ENCODE measurements around the gene RPTOR.

Gene RPTOR

GRCh38 chr17:80942423-80943345, 398.0 kb downstream of the RPTOR start:
- peaks cover 94% of the 10 kb centered on the region for H3K36me3 ChIP-seq (ENCODE audit: insufficient read depth, low read length)

GRCh38 chr17:80943346-80944145, 398.9 kb downstream of the RPTOR start:
- Histone ChIP-seq H3K27me3 (ENCODE audit: insufficient read depth, low read length) (no peaks in the 10 kb centered on the region), H2AFZ (ENCODE audit: low read length) (no peak overlapping the region), H3K9me3 (ENCODE audit: low read length) (no peaks in the 10 kb centered on the region), H3K9ac (ENCODE audit: low read length) (no peak overlapping the region), H3F3A (ENCODE audit: insufficient read depth, low read length) (no peaks in the 10 kb centered on the region), H3K27ac (ENCODE audit: low read depth, low read length, poor library complexity, severe bottlenecking) (no peak overlapping the region), H3K4me3 (ENCODE audit: low read depth, low read length, poor library complexity, severe bottlenecking) (no peak overlapping the region), H3K79me2 (ENCODE audit: insufficient read depth, low read length) (no peaks in the 10 kb centered on the region), H3K36me3 (ENCODE audit: insufficient read depth, low read length) (peaks cover 97% of the 10 kb centered on the region), H3K4me2 (ENCODE audit: low read length) (no peak overlapping the region), H3K4me1 (ENCODE audit: insufficient read depth, low read length, severe bottlenecking) (no peaks in the 10 kb centered on the region), H3K9me2 (ENCODE audit: low read depth, low read length) (no peaks in the 10 kb centered on the region), H4K20me1 (ENCODE audit: insufficient read depth, low read length) (no peaks in the 10 kb centered on the region)
- TF ChIP-seq EZH2 (IDR thresholded peaks at IDR 0.05; ENCODE audit: borderline replicate concordance, low read length) (no peak), CTCF (IDR thresholded peaks at IDR 0.05; ENCODE audit: low read length) (no peak)

More at GRCh38 chr17:80942423-80943345, 398.0 kb downstream of the RPTOR start:
- TF ChIP-seq EZH2 (IDR thresholded peaks at IDR 0.05; ENCODE audit: borderline replicate concordance, low read length) (no peak), CTCF (IDR thresholded peaks at IDR 0.05; ENCODE audit: low read length) (no peak)
- no peaks in the 10 kb centered on the region for H3K9me2 ChIP-seq (ENCODE audit: low read depth, low read length)
- H3K27me3 ChIP-seq (ENCODE audit: insufficient read depth, low read length): no peaks in the 10 kb centered on the region
- no peaks in the 10 kb centered on the region for H3K9me3 ChIP-seq (ENCODE audit: low read length)
- no peaks in the 10 kb centered on the region for H3K79me2 ChIP-seq (ENCODE audit: insufficient read depth, low read length)
- H3K4me2 ChIP-seq (ENCODE audit: low read length): no peak overlapping the region
- H3K4me1 ChIP-seq (ENCODE audit: insufficient read depth, low read length, severe bottlenecking): no peaks in the 10 kb centered on the region
- no peak overlapping the region for H3K27ac ChIP-seq (ENCODE audit: low read depth, low read length, poor library complexity, severe bottlenecking)
- no peaks in the 10 kb centered on the region for H3F3A ChIP-seq (ENCODE audit: insufficient read depth, low read length)
- H3K4me3 ChIP-seq (ENCODE audit: low read depth, low read length, poor library complexity, severe bottlenecking): no peak overlapping the region
- H4K20me1 ChIP-seq (ENCODE audit: insufficient read depth, low read length): no peaks in the 10 kb centered on the region
- no peak overlapping the region for H2AFZ ChIP-seq (ENCODE audit: low read length)
- H3K9ac ChIP-seq (ENCODE audit: low read length): no peak overlapping the region

GRCh38 chr17:80944326-80944725, 399.7 kb downstream of the RPTOR start:
- H3K36me3 ChIP-seq (ENCODE audit: insufficient read depth, low read length): peaks cover 97% of the 10 kb centered on the region
- H3K4me1 ChIP-seq (ENCODE audit: insufficient read depth, low read length, severe bottlenecking): no peaks in the 10 kb centered on the region
- no peak for TF ChIP-seq EZH2 (IDR thresholded peaks at IDR 0.05; ENCODE audit: borderline replicate concordance, low read length)
- TF ChIP-seq CTCF (IDR thresholded peaks at IDR 0.05; ENCODE audit: low read length): no peak

More at GRCh38 chr17:80944326-80944725, 399.7 kb downstream of the RPTOR start:
- H3K9me3 ChIP-seq (ENCODE audit: low read length): no peaks in the 10 kb centered on the region
- H3K79me2 ChIP-seq (ENCODE audit: insufficient read depth, low read length): no peaks in the 10 kb centered on the region
- H4K20me1 ChIP-seq (ENCODE audit: insufficient read depth, low read length): no peaks in the 10 kb centered on the region
- H3K4me2 ChIP-seq (ENCODE audit: low read length): no peak overlapping the region
- H2AFZ ChIP-seq (ENCODE audit: low read length): no peak overlapping the region
- H3K27ac ChIP-seq (ENCODE audit: low read depth, low read length, poor library complexity, severe bottlenecking): no peak overlapping the region
- no peaks in the 10 kb centered on the region for H3F3A ChIP-seq (ENCODE audit: insufficient read depth, low read length)
- no peak overlapping the region for H3K9ac ChIP-seq (ENCODE audit: low read length)
- H3K9me2 ChIP-seq (ENCODE audit: low read depth, low read length): no peaks in the 10 kb centered on the region
- H3K4me3 ChIP-seq (ENCODE audit: low read depth, low read length, poor library complexity, severe bottlenecking): no peak overlapping the region
- no peaks in the 10 kb centered on the region for H3K27me3 ChIP-seq (ENCODE audit: insufficient read depth, low read length)

Measured in OCI-LY1 (cell line).